ENCODE data around the gene SORBS1.

SORBS1 gene

GRCh38 chr10:95561177-95561863, at the start of gene SORBS1:
TSS of gene SORBS1 (minus strand) at chr10:95561371. CDS start at chr10:95441135, 120,236 bp downstream.
- Mint-ChIP-seq H3K9me3 (no peaks in the 10 kb centered on the region), H3K36me3 (peaks cover 0 to 2% of the 10 kb centered on the region in 2 donors), H3K4me3 (peak within 1 kb of the TSS; percentile 95 to 98), H3K4me1 (peaks cover 5 to 14% of the 10 kb centered on the region in 2 donors), H3K27ac (peak within 1 kb of the TSS; percentile 89), H3K27me3 (peaks cover 30 to 43% of the 10 kb centered on the region in 2 donors)
- ATAC-seq (replicated peaks) = peak; percentile 98 to 99
- DNase-seq = peak; percentile 87

- Mint-ChIP-seq H3K9me3 (no peaks in the 10 kb centered on the region), H3K27ac (no peak overlapping the region), H3K36me3 (peaks cover 61 to 76% of the 10 kb centered on the region in 2 donors), H3K4me3 (no peak overlapping the region), H3K27me3 (no peaks in the 10 kb centered on the region), H3K4me1 (no peaks in the 10 kb centered on the region)
- no peak for ATAC-seq (replicated peaks)
- DNase-seq = no peak
These were observed 49.6 kb upstream of the SORBS1 start for GRCh38 chr10:95610727-95611126.

- Mint-ChIP-seq H3K27me3 (no peaks in the 10 kb centered on the region), H3K27ac (no peak overlapping the region), H3K9me3 (no peaks in the 10 kb centered on the region), H3K36me3 (peaks cover 41 to 52% of the 10 kb centered on the region in 2 donors), H3K4me1 (no peaks in the 10 kb centered on the region), H3K4me3 (no peak overlapping the region)
- ATAC-seq (replicated peaks) (no peak), DNase-seq (no peak)
These were observed 45.8 kb upstream of the SORBS1 start for GRCh38 chr10:95606922-95607321.

- peaks cover 0 to 2% of the 10 kb centered on the region in 2 donors for H3K4me1 Mint-ChIP-seq
- no peak for ATAC-seq (replicated peaks)
- H3K36me3 Mint-ChIP-seq = peaks cover 36 to 38% of the 10 kb centered on the region in 2 donors
- H3K9me3 Mint-ChIP-seq = no peaks in the 10 kb centered on the region
- no peak for DNase-seq
- H3K27me3 Mint-ChIP-seq = no peaks in the 10 kb centered on the region
- no peak overlapping the region for H3K4me3 Mint-ChIP-seq
- no peak overlapping the region for H3K27ac Mint-ChIP-seq
These were observed 44.0 kb upstream of the SORBS1 start for GRCh38 chr10:95605163-95605562.

- H3K4me1 Mint-ChIP-seq = peaks cover 0 to 2% of the 10 kb centered on the region in 2 donors
- H3K4me3 Mint-ChIP-seq = no peak overlapping the region
- H3K27me3 Mint-ChIP-seq = no peaks in the 10 kb centered on the region
These were observed 43.5 kb upstream of the SORBS1 start for GRCh38 chr10:95604630-95605029.

GRCh38 chr10:95602382-95602781, 41.2 kb upstream of the SORBS1 start:
- no peak for ATAC-seq (replicated peaks)
- Mint-ChIP-seq H3K36me3 (peaks cover 17% of the 10 kb centered on the region in 2 donors), H3K27ac (no peak overlapping the region)

More at GRCh38 chr10:95604630-95605029, 43.5 kb upstream of the SORBS1 start:
- no peaks in the 10 kb centered on the region for H3K9me3 Mint-ChIP-seq
- DNase-seq = no peak
- H3K27ac Mint-ChIP-seq = no peak overlapping the region
- peaks cover 32 to 34% of the 10 kb centered on the region in 2 donors for H3K36me3 Mint-ChIP-seq
- ATAC-seq (replicated peaks) = no peak

GRCh38 chr10:95601116-95601719, 40.0 kb upstream of the SORBS1 start:
- DNase-seq = peak; percentile 4
- peaks cover 7 to 14% of the 10 kb centered on the region in 2 donors for H3K27me3 Mint-ChIP-seq
- peak; percentile 59 to 75 for ATAC-seq (replicated peaks)
- H3K27ac Mint-ChIP-seq = no peak overlapping the region
- peaks cover 0 to 2% of the 10 kb centered on the region in 2 donors for H3K4me1 Mint-ChIP-seq
- H3K9me3 Mint-ChIP-seq = peaks cover 0 to 1% of the 10 kb centered on the region in 2 donors
- peaks cover 8 to 10% of the 10 kb centered on the region in 2 donors for H3K36me3 Mint-ChIP-seq
- no peak overlapping the region for H3K4me3 Mint-ChIP-seq

More at GRCh38 chr10:95602382-95602781, 41.2 kb upstream of the SORBS1 start:
- DNase-seq = no peak
- Mint-ChIP-seq H3K4me1 (peaks cover 0 to 2% of the 10 kb centered on the region in 2 donors), H3K9me3 (no peaks in the 10 kb centered on the region), H3K27me3 (peaks cover 0 to 2% of the 10 kb centered on the region in 2 donors), H3K4me3 (no peak overlapping the region)

GRCh38 chr10:95600158-95600557, 39.0 kb upstream of the SORBS1 start:
- no peak for DNase-seq
- no peak overlapping the region for H3K27ac Mint-ChIP-seq
- H3K4me1 Mint-ChIP-seq = peaks cover 0 to 2% of the 10 kb centered on the region in 2 donors
- H3K36me3 Mint-ChIP-seq = peaks cover 1 to 3% of the 10 kb centered on the region in 2 donors
- no peak overlapping the region for H3K4me3 Mint-ChIP-seq
- H3K9me3 Mint-ChIP-seq = peaks cover 0 to 1% of the 10 kb centered on the region in 2 donors
- H3K27me3 Mint-ChIP-seq = peaks cover 8 to 16% of the 10 kb centered on the region in 2 donors
- ATAC-seq (replicated peaks) = no peak

- H3K4me3 Mint-ChIP-seq = no peak overlapping the region
- DNase-seq = no peak
- ATAC-seq (replicated peaks) = no peak
- peaks cover 8 to 16% of the 10 kb centered on the region in 2 donors for H3K27me3 Mint-ChIP-seq
- peaks cover 0 to 1% of the 10 kb centered on the region in 2 donors for H3K9me3 Mint-ChIP-seq
- H3K4me1 Mint-ChIP-seq = peaks cover 0 to 2% of the 10 kb centered on the region in 2 donors
- peaks cover 0 to 1% of the 10 kb centered on the region in 2 donors for H3K36me3 Mint-ChIP-seq
- peak overlapping the region; percentile 20 for H3K27ac Mint-ChIP-seq
These were observed 36.6 kb upstream of the SORBS1 start for GRCh38 chr10:95597788-95598187.

GRCh38 chr10:95588025-95588424, 26.9 kb upstream of the SORBS1 start:
- Mint-ChIP-seq H3K4me1 (no peaks in the 10 kb centered on the region), H3K27ac (no peak overlapping the region), H3K9me3 (no peaks in the 10 kb centered on the region), H3K4me3 (no peak overlapping the region), H3K27me3 (peaks cover 0 to 14% of the 10 kb centered on the region in 2 donors), H3K36me3 (no peaks in the 10 kb centered on the region)
- DNase-seq = no peak
- ATAC-seq (replicated peaks) = no peak

- DNase-seq (no peak), ATAC-seq (replicated peaks) (no peak)
- H3K36me3 Mint-ChIP-seq = no peaks in the 10 kb centered on the region
- no peak overlapping the region for H3K27ac Mint-ChIP-seq
- H3K4me3 Mint-ChIP-seq = no peak overlapping the region
- no peaks in the 10 kb centered on the region for H3K4me1 Mint-ChIP-seq
- peaks cover 18 to 42% of the 10 kb centered on the region in 2 donors for H3K27me3 Mint-ChIP-seq
- H3K9me3 Mint-ChIP-seq = no peaks in the 10 kb centered on the region
These were observed 18.8 kb upstream of the SORBS1 start for GRCh38 chr10:95579835-95580535.

- Mint-ChIP-seq H3K36me3 (no peaks in the 10 kb centered on the region), H3K4me1 (no peaks in the 10 kb centered on the region), H3K4me3 (no peak overlapping the region), H3K27ac (no peak overlapping the region), H3K27me3 (peaks cover 18 to 49% of the 10 kb centered on the region in 2 donors), H3K9me3 (no peaks in the 10 kb centered on the region)
- DNase-seq = no peak
- ATAC-seq (replicated peaks) = no peak
These were observed 18.1 kb upstream of the SORBS1 start for GRCh38 chr10:95579292-95579691.

GRCh38 chr10:95578619-95579018, 17.4 kb upstream of the SORBS1 start:
- DNase-seq (no peak), ATAC-seq (replicated peaks) (no peak)
- Mint-ChIP-seq H3K27ac (no peak overlapping the region), H3K36me3 (no peaks in the 10 kb centered on the region), H3K4me3 (no peak overlapping the region), H3K27me3 (peaks cover 23 to 56% of the 10 kb centered on the region in 2 donors), H3K9me3 (no peaks in the 10 kb centered on the region), H3K4me1 (no peaks in the 10 kb centered on the region)

- no peak for ATAC-seq (replicated peaks)
- Mint-ChIP-seq H3K4me3 (no peak overlapping the region), H3K27ac (no peak overlapping the region), H3K9me3 (no peaks in the 10 kb centered on the region), H3K27me3 (peaks cover 11 to 29% of the 10 kb centered on the region in 2 donors), H3K36me3 (no peaks in the 10 kb centered on the region), H3K4me1 (no peaks in the 10 kb centered on the region)
- no peak for DNase-seq
These were observed 13.6 kb upstream of the SORBS1 start for GRCh38 chr10:95574649-95575365.

All from stimulated activated naive B cell treated with anti-CD40 and anti-IgM and Interleukin-4, amounts not matched to agents 10 μg/mL and 1 μg/mL and 100 μg/mL, for 72 hours (primary cell).